HG02970 (cell line): ENCODE results near the gene CASP14.
"Not testable (repeated sequence)": the region's sequence is repeated elsewhere in the genome, so short reads cannot be mapped to it uniquely, and the experiment has no call there.

Experiments
- ATAC-seq: cut with Tn5 transposase; IDR thresholded peaks from one replicate; pipeline ENCODE4 v1.9.1; 2021; ENCODE audit warnings: mild to moderate bottlenecking, moderate library complexity, moderate number of reproducible peaks; ENCODE audit not compliant: unreplicated experiment, low FRiP score

Gene CASP14

GRCh38 chr19:15070386-15070785 lies 21.1 kb downstream of the CASP14 start:
- not testable (repeated sequence) for ATAC-seq

GRCh38 chr19:15072930-15073647 lies 23.8 kb downstream of the CASP14 start:
- no peak for ATAC-seq

GRCh38 chr19:15074371-15074770 lies 25.1 kb downstream of the CASP14 start:
- no peak for ATAC-seq

- ATAC-seq = no peak
Observed at GRCh38 chr19:15075806-15076205, 26.5 kb downstream of the CASP14 start.

- ATAC-seq = not testable (repeated sequence)
Observed at GRCh38 chr19:15080002-15080401, 30.7 kb downstream of the CASP14 start.

GRCh38 chr19:15081911-15082310 lies 32.6 kb downstream of the CASP14 start, which contains the start of gene OR1I1:
Gene OR1I1, plus strand, starts transcription at chr19:15082211. Its CDS starts 4,855 bp downstream, at chr19:15087066.
- no peak for ATAC-seq

GRCh38 chr19:15087182-15087581 lies 37.9 kb downstream of the CASP14 start:
- ATAC-seq = no peak

- ATAC-seq = no peak
Observed at GRCh38 chr19:15091918-15092753, 42.9 kb downstream of the CASP14 start.

- no peak for ATAC-seq
Observed at GRCh38 chr19:15093001-15093400, 43.7 kb downstream of the CASP14 start.

GRCh38 chr19:15096223-15096622 lies 46.9 kb downstream of the CASP14 start:
- no peak for ATAC-seq

- ATAC-seq = not testable (repeated sequence)
Observed at GRCh38 chr19:15097980-15098379, 48.7 kb downstream of the CASP14 start.

- ATAC-seq = no peak
Observed at GRCh38 chr19:15098460-15098859, 49.2 kb downstream of the CASP14 start.

- ATAC-seq = no peak
Observed at GRCh38 chr19:15099017-15099582, 49.8 kb downstream of the CASP14 start.

- no peak for ATAC-seq
Observed at GRCh38 chr19:15101479-15102082, 52.3 kb downstream of the CASP14 start.

GRCh38 chr19:15104003-15104402 lies 54.7 kb downstream of the CASP14 start:
- no peak for ATAC-seq

- ATAC-seq = no peak
Observed at GRCh38 chr19:15104411-15104810, 55.1 kb downstream of the CASP14 start.

GRCh38 chr19:15105044-15105443 lies 55.8 kb downstream of the CASP14 start:
- no peak for ATAC-seq

- no peak for ATAC-seq
Observed at GRCh38 chr19:15107061-15108010, 58.1 kb downstream of the CASP14 start, which contains the start of gene SYDE1. Gene SYDE1, plus strand, starts transcription at chr19:15107401. Its CDS starts 33 bp downstream, at chr19:15107434.
